Loucy (cell line): ENCODE data around the gene SORCS2.

Experiments used
- EZH2phosphoT487 ChIP-seq: fragments of 200-600 bp; IDR thresholded peaks from 2 replicates; pipeline ENCODE4 v1.6.1; 2018; ENCODE audit warnings: antibody characterized with exemption, mild to moderate bottlenecking, moderate library complexity, borderline replicate concordance
- TF ChIP-seq, protein P1 (sequence below): fragments of 200-600 bp; sonication (generic); conservative IDR thresholded peaks from 2 replicates; pipeline ENCODE4 v1.5.1; 2014; ENCODE audit warnings: mild to moderate bottlenecking, antibody characterized with exemption, low read length

DNA sequence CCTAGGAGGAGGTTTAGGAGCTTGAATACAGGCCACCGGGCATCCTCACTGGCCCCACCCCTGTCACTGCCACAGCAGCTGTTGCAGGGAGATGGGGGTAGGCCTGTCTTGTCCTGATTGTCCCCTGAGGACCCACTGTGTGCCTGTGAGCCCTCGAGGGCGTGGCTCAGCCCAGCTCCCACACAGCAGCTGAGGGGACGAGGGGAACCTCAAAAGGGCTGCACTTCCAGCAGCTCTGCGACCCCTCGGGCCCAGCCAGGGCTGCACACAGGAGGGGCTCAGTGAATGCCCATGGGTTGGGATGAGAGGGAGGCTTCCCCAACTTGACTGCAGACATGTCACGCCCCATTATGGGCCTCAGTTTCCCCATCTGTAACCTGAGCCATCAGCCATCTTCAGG lies 521.4 kb downstream of the SORCS2 start:
- TF ChIP-seq, protein P1, sequence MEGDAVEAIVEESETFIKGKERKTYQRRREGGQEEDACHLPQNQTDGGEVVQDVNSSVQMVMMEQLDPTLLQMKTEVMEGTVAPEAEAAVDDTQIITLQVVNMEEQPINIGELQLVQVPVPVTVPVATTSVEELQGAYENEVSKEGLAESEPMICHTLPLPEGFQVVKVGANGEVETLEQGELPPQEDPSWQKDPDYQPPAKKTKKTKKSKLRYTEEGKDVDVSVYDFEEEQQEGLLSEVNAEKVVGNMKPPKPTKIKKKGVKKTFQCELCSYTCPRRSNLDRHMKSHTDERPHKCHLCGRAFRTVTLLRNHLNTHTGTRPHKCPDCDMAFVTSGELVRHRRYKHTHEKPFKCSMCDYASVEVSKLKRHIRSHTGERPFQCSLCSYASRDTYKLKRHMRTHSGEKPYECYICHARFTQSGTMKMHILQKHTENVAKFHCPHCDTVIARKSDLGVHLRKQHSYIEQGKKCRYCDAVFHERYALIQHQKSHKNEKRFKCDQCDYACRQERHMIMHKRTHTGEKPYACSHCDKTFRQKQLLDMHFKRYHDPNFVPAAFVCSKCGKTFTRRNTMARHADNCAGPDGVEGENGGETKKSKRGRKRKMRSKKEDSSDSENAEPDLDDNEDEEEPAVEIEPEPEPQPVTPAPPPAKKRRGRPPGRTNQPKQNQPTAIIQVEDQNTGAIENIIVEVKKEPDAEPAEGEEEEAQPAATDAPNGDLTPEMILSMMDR: no peak
- no peak for TF ChIP-seq EZH2phosphoT487
